Brain microvascular endothelial cell (primary cell): Measurements from ENCODE around the gene GRIFIN.

Experiments
- DNase-seq: peaks from one replicate; pipeline ENCODE4 v3.0.0-alpha.2; 2020
- H3K27ac ChIP-seq: fragments of 250-450 bp; sonication (Bioruptor Pico); 2 replicates; pipeline ENCODE4 v1.5.1; 2020; ENCODE audit warnings: mild to moderate bottlenecking, moderate library complexity
- H3K27me3 ChIP-seq: fragments of 250-450 bp; sonication (Bioruptor Pico); replicated peaks from 2 replicates; pipeline ENCODE4 v1.5.1; 2020; ENCODE audit warnings: mild to moderate bottlenecking
- H3K36me3 ChIP-seq: fragments of 250-450 bp; sonication (Bioruptor Pico); replicated peaks from 2 replicates; pipeline ENCODE4 v1.5.1; 2020; ENCODE audit warnings: mild to moderate bottlenecking
- H3K4me3 ChIP-seq: 2 replicates; pipeline ENCODE4 v1.5.1; 2011; ENCODE audit warnings: low read depth, mild to moderate bottlenecking, control low read depth, low read length, moderate library complexity
- CTCF ChIP-seq: IDR thresholded peaks from 2 replicates; pipeline ENCODE4 v1.5.1; 2011; ENCODE audit warnings: low read depth, mild to moderate bottlenecking, moderate library complexity, low read length, control low read depth, inconsistent platforms; ENCODE audit errors: missing control alignments
- in situ Hi-C: cut with HindIII; loops from 2 replicates; pipeline ENCODE4 v1.10.0; 2017; ENCODE audit warnings: low sequenced_read_pairs, low pct_ligation_motif_present

The GRIFIN gene

DNA sequence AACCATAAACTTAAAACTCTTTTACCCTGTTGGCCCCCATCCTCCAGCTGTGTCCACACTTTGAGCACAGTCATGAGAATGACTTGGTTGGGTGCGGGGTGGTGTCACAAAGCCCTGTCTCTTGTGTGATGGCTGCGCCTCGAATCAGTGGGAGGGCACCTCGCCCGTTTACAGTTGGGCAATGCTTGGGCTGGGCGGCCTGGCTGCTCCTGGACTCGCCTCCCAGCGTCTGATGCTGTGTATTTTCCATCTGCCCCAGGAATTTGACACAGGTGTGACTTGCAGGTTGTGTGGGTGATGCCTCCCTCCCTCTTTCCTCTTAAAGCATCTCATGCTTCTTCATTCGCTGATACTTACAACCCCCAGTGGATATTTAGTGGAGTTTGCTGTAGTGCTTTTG lies 39.1 kb downstream of the GRIFIN start:
- in situ Hi-C loops = no loop called here
- TF ChIP-seq CTCF = no peak
- H3K36me3 ChIP-seq = peaks cover 13% of the 10 kb centered on the region
- no peak for DNase-seq
- no peak overlapping the region for H3K4me3 ChIP-seq
- H3K27ac ChIP-seq = no peak overlapping the region
- no peaks in the 10 kb centered on the region for H3K27me3 ChIP-seq

GRCh38 chr7:2436341-2437104 lies 39.7 kb downstream of the GRIFIN start:
- Histone ChIP-seq H3K4me3 (no peak overlapping the region), H3K27ac (no peak overlapping the region), H3K36me3 (peaks cover 13% of the 10 kb centered on the region), H3K27me3 (no peaks in the 10 kb centered on the region)
- in situ Hi-C loops = no loop called here
- TF ChIP-seq CTCF = no peak
- DNase-seq = no peak

- in situ Hi-C loops = no loop called here
- peaks cover 13% of the 10 kb centered on the region for H3K36me3 ChIP-seq
- H3K27me3 ChIP-seq = no peaks in the 10 kb centered on the region
- no peak overlapping the region for H3K27ac ChIP-seq
- H3K4me3 ChIP-seq = no peak overlapping the region
- DNase-seq = no peak
- TF ChIP-seq CTCF = no peak
Measured at GRCh38 chr7:2435146-2435545, 41.1 kb downstream of the GRIFIN start.

GRCh38 chr7:2433713-2434550 lies 42.3 kb downstream of the GRIFIN start:
- TF ChIP-seq CTCF = no peak
- Histone ChIP-seq H3K27ac (no peak overlapping the region), H3K36me3 (peaks cover 13% of the 10 kb centered on the region), H3K4me3 (no peak overlapping the region), H3K27me3 (no peaks in the 10 kb centered on the region)
- DNase-seq = no peak
- in situ Hi-C loops = no loop called here

- Histone ChIP-seq H3K27ac (no peak overlapping the region), H3K27me3 (no peaks in the 10 kb centered on the region), H3K36me3 (peaks cover 13% of the 10 kb centered on the region), H3K4me3 (no peak overlapping the region)
- in situ Hi-C loops = no loop called here
- no peak for TF ChIP-seq CTCF
- DNase-seq = no peak
Measured at GRCh38 chr7:2432910-2433712, 43.1 kb downstream of the GRIFIN start.
